HG02943 (cell line): ENCODE measurements around the gene AGBL1.
"Not testable (repeated sequence)": the region's sequence is repeated elsewhere in the genome, so short reads cannot be mapped to it uniquely, and the experiment has no call there.

ENCODE experiments used
- ATAC-seq: cut with Tn5 transposase; IDR thresholded peaks from one replicate; pipeline ENCODE4 v1.9.1; 2021; ENCODE audit warnings: mild to moderate bottlenecking, low read depth, moderate library complexity; ENCODE audit not compliant: unreplicated experiment

The AGBL1 gene

DNA sequence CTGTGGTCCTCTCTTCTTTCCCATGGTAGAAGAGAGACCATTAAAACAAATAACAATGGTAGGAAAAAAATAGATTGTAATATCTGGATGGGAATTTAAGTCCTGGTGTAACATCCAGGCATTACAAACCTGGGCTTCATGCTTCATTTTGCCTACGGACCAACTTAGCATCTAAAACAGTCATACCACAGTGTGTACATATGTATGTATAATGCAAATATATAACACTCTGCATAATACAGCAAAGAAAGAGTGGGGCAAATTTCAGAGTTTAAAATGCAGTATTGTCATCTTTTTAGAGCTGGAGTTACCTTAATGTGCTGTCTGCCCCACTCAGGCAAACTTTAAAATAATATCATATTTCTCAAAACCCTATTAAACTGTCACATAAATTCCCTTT, 298.2 kb downstream of the AGBL1 start:
- ATAC-seq: no peak

- ATAC-seq: no peak
Observed at GRCh38 chr15:86382341-86382740, 302.7 kb downstream of the AGBL1 start.

DNA sequence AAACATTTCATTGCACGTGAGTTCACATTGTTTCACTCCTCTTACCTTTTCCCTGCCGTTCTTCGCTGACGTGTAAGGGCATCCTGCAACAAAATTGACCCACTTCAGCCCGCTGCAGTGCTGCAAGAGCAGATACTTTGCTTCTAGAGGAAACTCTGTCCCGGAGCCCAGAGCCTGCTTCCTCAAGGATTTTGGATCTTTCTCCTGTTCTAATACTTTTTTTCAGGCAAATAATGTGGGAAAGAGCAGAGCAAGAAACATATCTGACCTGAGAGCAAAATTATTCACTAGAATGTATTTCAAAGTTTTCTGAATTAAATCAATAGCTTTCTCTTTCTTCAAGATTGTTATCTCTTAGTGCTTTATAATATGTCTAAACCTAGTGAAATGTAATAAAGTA, 303.9 kb downstream of the AGBL1 start:
- no peak for ATAC-seq

- ATAC-seq: no peak
Observed at GRCh38 chr15:86384186-86384585, 304.5 kb downstream of the AGBL1 start.

DNA sequence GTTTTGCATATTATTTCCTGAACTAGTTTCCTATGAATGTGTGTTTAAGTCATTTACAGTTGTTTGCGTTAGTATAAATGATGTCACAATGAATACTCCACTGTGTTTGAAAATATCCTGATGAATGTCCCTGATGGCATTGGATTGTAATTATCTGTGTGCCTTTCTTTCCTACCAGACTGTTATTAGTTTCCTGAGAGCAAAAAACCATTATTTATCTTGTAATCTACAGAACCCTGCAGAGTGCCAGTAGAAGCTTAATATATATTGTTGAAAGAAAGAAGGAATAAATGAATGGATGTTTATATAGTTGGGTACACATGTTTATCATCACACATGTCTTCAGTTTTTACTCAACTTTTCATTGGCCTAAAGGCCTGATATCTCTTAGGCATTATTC, 312.6 kb downstream of the AGBL1 start:
- no peak for ATAC-seq

DNA sequence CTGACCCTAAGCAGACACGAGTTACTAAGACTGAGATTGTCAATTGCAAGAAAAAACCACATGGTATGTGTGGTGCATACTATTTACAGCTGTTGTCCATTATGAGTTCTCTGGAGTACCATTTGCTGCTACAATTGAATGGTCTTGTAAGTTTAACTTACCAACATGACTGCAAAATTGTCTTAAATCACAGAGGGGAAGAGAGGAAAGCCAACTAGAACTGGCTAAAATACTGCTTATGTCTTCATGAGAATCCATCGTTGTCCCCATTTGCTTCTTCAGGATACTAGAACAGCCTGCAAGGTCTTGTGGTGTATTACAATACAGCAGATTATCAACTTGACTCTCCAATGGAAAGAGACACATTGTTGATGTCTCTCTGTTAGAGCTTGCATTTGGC, 313.2 kb downstream of the AGBL1 start:
- ATAC-seq: no peak

DNA sequence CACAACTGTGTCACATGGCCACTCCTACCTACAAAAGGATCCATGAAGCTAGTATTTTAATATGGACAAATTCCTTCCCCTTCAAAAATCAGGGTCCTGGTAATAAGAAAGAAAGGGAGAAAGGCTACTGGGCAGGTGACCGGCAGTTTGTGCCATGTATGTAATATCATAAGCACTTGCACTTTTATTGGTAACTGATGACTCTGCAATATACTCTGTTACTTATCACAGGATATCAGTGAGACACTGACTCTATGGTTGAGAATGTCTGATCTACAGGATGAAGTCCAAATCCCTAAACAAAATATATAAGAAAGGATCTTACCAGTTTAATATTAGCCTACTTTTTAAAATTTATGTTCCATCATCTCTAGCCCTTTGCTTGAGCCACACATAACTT, 315.2 kb downstream of the AGBL1 start:
- no peak for ATAC-seq

DNA sequence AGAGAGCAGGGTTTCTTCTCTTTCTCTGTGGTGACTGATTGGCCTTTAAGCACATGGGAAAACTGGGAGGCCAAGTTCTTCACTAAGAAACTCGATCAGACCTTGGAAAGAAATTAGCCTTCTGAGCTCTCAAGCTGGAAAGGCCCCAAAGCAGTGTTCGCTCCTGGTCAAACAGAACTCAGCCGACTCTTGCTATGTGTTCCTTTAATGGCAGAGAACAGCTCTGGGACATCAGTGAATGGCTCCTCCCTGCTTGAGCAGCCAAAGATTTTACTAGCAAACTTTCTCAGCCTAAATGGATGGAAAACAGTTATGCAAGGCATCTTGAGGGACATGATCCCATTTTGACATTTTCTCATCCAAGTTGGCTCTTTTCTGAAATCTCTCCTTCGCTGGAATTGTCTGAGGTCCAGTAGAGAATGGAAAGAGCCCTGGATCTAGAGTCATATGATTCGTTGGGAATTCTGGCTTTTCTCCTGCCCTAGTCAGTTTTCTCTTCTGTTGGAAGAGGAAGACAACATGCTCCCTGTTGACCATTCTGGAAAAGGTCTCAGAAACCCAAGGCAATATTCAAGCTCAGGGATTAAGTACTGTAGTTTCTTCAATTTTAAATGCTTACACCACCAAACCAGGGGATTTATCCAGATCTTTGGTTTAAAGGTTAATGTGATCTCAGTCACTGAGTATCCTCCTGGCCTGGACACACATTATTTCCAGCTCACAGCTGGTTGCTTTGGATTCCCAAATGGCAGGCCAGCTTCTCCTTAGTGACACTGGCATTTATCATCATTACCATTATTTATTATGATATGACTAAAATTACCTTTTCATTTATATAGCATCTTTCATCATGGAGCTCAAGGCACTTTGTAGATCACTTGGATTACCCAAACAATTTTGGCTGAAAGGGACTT, 319.6 kb downstream of the AGBL1 start:
- no peak for ATAC-seq

- ATAC-seq: no peak
Observed at GRCh38 chr15:86403221-86403620, 323.6 kb downstream of the AGBL1 start.

DNA sequence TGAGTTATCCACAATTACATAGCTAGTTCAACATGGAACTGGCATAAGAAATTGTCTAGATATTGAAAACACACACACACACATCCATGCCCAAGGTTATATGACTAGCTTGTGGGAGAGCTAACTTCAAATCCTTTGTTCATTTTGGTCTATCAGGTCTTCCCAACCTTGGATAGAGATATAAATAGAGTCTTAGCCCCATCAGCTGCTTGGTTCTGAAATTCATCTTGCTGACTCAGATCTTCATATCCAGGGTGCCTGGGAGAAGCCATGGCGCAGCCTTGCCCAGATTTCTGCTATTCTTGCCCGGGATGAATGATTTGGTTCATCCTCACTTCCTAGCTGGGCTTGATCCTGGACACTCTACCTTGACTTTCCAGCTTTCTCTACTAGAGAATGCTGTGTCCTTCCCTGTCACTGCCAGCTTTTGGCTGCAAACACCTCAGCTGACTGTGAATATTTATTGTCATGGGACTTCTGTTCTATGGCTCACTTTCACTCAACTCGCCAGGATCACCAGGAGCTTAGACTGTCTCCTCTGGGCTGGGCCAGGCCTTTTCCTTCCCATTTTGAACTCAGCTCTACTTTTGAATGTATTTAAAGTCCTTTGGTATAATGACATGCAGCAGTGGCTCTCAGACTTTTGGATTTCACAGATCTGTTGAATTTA, 324.4 kb downstream of the AGBL1 start:
- ATAC-seq: no peak

- no peak for ATAC-seq
Observed at GRCh38 chr15:86408261-86408660, 328.6 kb downstream of the AGBL1 start.

DNA sequence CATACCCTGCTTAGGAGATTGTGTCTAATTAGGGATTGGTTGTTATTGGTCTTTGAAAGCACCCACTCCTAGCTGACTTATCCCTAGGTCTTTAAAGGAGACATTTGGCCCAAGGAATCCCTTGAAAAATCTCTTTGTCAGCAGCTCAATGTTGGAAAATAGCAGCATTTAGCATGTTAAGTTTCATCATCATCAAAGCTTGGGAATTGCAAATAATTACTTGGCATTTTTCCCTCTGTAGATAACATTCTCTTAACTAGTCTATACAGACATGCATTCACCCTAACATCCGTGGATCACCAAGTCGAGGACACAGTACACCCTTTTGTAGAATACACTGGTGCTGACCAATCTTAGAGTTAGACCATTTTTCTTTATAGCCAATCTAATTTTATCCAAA, 332.2 kb downstream of the AGBL1 start:
- ATAC-seq: no peak

GRCh38 chr15:86413191-86413590, 333.5 kb downstream of the AGBL1 start:
- no peak for ATAC-seq

DNA sequence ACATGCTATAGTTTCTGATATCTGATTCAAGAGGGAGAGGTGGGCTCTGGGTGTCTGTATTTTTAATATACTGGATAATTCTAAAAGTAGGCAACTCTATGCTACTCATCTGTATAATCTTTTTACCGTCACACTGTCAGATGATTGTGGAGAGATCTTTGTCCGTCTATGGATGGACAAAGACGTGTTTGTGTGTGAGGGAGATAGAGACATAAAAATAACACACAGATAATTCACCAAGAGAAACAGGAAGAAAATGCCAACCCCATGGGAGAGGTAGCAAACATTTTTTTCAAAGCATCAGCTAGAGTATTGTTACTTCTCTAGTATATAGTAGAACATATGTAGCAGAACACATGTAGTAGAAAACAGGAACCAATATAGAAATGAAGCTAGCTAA, 346.1 kb downstream of the AGBL1 start:
- no peak for ATAC-seq

GRCh38 chr15:86432861-86433260, 353.2 kb downstream of the AGBL1 start:
- no peak for ATAC-seq

GRCh38 chr15:86433983-86434382, 354.3 kb downstream of the AGBL1 start:
- ATAC-seq: no peak

DNA sequence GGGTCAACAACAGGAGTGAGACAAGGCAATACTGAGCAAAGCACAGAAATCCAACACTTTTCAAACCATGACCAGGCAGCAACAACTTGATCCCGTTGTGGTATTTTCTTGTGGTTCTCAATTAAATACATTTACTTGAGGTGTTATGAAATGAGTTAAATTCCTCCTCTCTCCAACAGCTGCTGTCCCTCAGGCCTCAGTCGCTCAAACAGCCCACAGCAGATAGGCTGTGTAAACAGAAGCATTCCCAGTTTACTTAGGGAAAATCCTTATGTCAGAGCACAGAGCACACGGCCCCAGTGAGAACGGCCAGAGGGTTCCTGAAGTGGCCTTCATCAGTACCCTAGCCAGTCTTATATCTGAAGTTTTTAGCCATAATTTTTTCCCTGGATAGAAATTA, 359.9 kb downstream of the AGBL1 start:
- no peak for ATAC-seq

DNA sequence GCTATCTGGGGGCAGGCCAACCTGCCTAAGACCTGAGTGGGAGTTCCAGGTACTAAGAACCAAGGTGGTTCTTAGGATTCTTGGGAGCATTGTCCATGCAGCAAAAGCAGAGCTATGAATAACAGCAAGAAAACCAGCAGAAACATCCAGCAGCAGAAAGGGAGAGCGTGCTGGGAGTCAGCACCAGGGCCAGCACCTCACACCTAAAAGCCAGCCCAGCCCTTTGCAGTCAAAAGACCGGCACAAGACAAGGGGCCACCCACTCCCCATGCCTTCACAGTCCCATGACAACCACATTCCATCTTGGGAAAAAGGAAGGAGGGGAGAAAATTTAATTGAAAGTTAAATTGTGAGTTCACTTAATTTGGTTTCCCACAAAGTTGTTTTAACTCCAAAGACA, 364.9 kb downstream of the AGBL1 start:
- ATAC-seq: no peak

GRCh38 chr15:86445579-86446252, 366.0 kb downstream of the AGBL1 start:
- ATAC-seq: no peak

GRCh38 chr15:86446253-86446640, 366.6 kb downstream of the AGBL1 start:
- ATAC-seq: no peak

DNA sequence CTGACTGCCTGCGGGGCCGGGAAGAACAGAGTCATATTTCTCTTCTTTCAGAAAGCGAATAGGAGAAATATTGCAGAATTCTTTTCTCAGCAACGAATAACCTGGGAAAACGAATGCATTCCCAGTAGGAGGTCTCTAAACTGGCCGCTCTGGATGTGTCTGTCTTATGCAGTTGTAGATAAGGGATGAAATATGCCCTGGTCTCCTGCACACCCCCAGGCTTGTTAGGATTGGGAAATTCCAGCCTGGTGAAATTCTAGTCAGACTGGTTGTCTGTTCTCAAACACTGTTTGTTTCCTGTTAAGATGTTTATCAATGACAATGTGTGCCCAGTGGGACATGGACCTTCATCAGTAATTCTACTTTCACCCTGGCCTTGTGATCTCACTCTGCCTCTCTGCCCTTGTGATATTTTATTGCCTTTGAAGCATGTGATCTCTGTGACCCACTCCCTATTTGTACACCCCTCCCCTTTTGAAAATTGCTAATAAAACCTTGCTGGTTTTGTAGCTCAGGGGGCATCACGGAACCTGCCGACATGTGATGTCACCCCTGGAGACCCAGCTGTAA, 385.9 kb downstream of the AGBL1 start:
- ATAC-seq: not testable (repeated sequence)
